Transverse colon (tissue), 4 donors: ENCODE results near the gene SLC7A6OS.

Source experiments
- CTCF ChIP-seq, 5 experiments: fragments of 200-600 bp in 3 of 5; fragments of 450-650 bp in 2 of 5; sonication (generic) in 3 of 5; IDR thresholded peaks; 1 replicate in 2 of 5; 2 replicates in 3 of 5; pipeline ENCODE4 v1.5.1; 2016 to 2017; ENCODE audit warnings: antibody characterized with exemption in 5 of 5, inconsistent platforms in 3 of 5, mild to moderate bottlenecking in 2 of 5, moderate library complexity in 1 of 5
- EP300 ChIP-seq: sonication (generic); formaldehyde crosslinking; IDR thresholded peaks from one replicate; pipeline ENCODE4 v1.6.1; 2017; ENCODE audit warnings: antibody characterized with exemption, low read depth
- POLR2A ChIP-seq: fragments of 450-650 bp; IDR thresholded peaks from one replicate; pipeline ENCODE4 v1.6.1; 2016; ENCODE audit warnings: antibody characterized with exemption, mild to moderate bottlenecking, moderate library complexity
- POLR2AphosphoS5 ChIP-seq, 3 donors: sonication (generic); formaldehyde crosslinking; IDR thresholded peaks; one replicate each; pipeline ENCODE4 v1.6.1; 2016; ENCODE audit warnings: antibody characterized with exemption in 3 of 3

- TF ChIP-seq POLR2A (no peak), CTCF (IDR thresholded peaks at IDR 0.05) (no peak), POLR2AphosphoS5 (IDR thresholded peaks at IDR 0.05) (no peak), EP300 (no peak)
Observed at GRCh38 chr16:68273896-68274295, 36.9 kb downstream of the SLC7A6OS start.
